Duodenal mucosa (tissue), 2 donors: Measurements from ENCODE around the gene SDR39U1.
A peak's percentile ranks its signal among the peaks of the same experiment; 100 is the strongest.
"Not testable (repeated sequence)": the region's sequence is repeated elsewhere in the genome, so short reads cannot be mapped to it uniquely, and the experiment has no call there.

Experiments
- H3K27ac ChIP-seq: one replicate; pipeline ENCODE4 v1.7.0; 2013; ENCODE audit warnings: low read depth, low read length
- H3K27me3 ChIP-seq, 2 donors: one replicate each; pipeline ENCODE4 v1.7.0; 2013; ENCODE audit warnings: low read length in 2 of 2, control low read depth in 1 of 2; ENCODE audit not compliant: insufficient read depth in 2 of 2, control insufficient read depth in 1 of 2
- H3K36me3 ChIP-seq, 2 donors: one replicate each; pipeline ENCODE4 v1.7.0; 2013; ENCODE audit warnings: low read length in 2 of 2, control low read depth in 1 of 2; ENCODE audit not compliant: insufficient read depth in 2 of 2, control insufficient read depth in 1 of 2
- H3K4me1 ChIP-seq, 2 donors: one replicate each; pipeline ENCODE4 v1.7.0; 2013; ENCODE audit warnings: low read length in 2 of 2, control low read depth in 1 of 2; ENCODE audit not compliant: insufficient read depth in 2 of 2, control insufficient read depth in 1 of 2
- H3K4me3 ChIP-seq, 2 donors: one replicate each; pipeline ENCODE4 v1.7.0; 2013; ENCODE audit warnings: low read length in 2 of 2, low read depth in 1 of 2
- H3K9ac ChIP-seq, 2 donors: one replicate each; pipeline ENCODE4 v1.7.0; 2013; ENCODE audit warnings: low read length in 2 of 2, low read depth in 1 of 2
- H3K9me3 ChIP-seq, 2 donors: one replicate each; pipeline ENCODE4 v1.7.0; 2013; ENCODE audit warnings: low read length in 2 of 2, control low read depth in 1 of 2; ENCODE audit not compliant: control insufficient read depth in 1 of 2

SDR39U1 gene

GRCh38 chr14:24442240-24443052, at the start of gene SDR39U1:
Gene SDR39U1, minus strand, starts transcription at chr14:24442776. Its CDS starts 7 bp downstream, at chr14:24442769.
- Histone ChIP-seq H3K4me3 (peak within 1 kb of the TSS; percentile 76 to 93), H3K27ac (peak within 1 kb of the TSS; percentile 99), H3K9me3 (no peaks in the 10 kb centered on the region), H3K36me3 (peaks cover 26 to 33% of the 10 kb centered on the region in 2 donors), H3K27me3 (no peaks in the 10 kb centered on the region), H3K9ac (peak within 1 kb of the TSS; percentile 98 to 99), H3K4me1 (peaks cover 22 to 24% of the 10 kb centered on the region in 2 donors)

DNA sequence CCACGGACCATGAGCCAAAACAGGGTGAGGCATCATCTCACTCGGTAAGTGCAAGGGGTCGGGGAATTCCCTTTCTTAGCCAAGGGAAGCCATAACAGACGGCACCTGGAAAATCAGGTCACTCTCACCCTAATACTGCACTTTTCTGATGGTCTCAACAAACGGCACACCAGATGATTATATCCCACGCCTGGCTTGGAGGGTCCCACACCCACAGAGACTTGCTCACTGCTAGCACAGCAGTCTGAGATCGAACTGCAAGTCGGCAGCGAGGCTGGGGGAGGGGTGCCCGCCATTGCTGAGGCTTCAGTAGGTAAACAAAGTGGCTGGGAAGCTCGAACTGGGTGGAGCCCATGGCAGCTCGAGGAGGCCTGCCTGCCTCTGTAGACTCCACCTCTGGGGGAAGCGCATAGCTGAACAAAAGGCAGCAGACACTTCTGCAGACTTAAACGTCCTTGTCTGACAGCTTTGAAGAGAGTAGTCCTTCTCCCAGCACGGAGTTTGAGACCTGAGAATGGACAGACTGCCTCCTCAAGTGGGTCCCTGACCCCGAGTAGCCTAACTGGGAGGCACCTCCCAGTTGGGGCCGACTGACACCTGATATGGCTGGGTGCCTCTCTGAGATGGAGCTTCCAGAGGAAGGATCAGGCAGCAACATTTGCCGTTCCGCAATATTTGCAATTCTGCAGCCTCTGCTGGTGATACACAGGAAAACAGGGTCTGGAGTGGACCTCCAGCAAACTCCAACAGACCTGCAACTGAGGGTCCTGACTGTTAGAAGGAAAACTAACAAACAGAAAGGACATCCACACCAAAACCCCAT, 49.2 kb upstream of the SDR39U1 start:
- not testable (repeated sequence) for H3K4me1 ChIP-seq, H3K4me3 ChIP-seq, H3K27me3 ChIP-seq, H3K36me3 ChIP-seq, H3K27ac ChIP-seq, H3K9ac ChIP-seq, H3K9me3 ChIP-seq

GRCh38 chr14:24483604-24484252, 41.2 kb upstream of the SDR39U1 start:
- no peaks in the 10 kb centered on the region for H3K4me1 ChIP-seq
- H3K27ac ChIP-seq, result no peak overlapping the region
- H3K27me3 ChIP-seq, result no peaks in the 10 kb centered on the region
- no peak overlapping the region for H3K4me3 ChIP-seq
- H3K9ac ChIP-seq, result no peak overlapping the region
- H3K9me3 ChIP-seq, result no peaks in the 10 kb centered on the region
- no peaks in the 10 kb centered on the region for H3K36me3 ChIP-seq

GRCh38 chr14:24482699-24483303, 40.2 kb upstream of the SDR39U1 start:
- H3K4me3 ChIP-seq, H3K36me3 ChIP-seq: not testable (repeated sequence)

DNA sequence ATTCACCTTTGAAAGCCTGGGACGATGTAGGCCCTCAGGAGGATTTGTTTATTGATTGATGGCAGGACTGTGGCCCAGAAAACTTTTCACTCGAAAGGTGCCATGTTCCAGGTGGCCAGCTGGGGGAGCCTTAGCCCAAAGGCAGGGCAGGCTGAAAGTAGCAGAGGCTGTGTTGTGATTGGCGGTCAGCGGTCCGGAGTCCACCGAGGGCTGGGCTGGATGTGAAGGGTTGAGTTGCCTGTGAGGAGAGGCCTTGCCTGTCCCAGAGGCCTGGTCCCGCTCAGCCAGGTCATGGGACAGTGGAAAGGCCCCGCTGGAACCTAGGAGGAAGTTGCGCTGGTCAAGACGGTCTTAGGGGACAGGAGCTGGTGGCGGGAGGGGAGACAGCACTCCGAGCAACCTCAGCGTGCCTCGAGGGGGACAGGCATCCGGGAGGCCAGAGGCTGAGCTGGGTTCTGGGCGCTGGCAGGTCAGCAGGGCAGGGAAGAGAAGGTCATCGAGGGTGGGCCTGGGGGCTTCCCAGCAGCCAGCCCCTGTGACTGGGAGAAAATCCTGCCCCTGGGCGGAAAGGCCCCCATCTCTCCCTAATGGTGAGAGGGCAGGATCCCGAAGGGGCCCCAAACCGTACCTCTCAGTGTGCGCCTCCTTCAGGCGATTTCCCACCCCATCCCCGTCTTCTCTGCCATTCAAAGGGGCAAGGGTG, 39.2 kb upstream of the SDR39U1 start:
- H3K4me3 ChIP-seq, result peak overlapping the region in 1 of 2 donors; percentile 23
- H3K27me3 ChIP-seq, result no peaks in the 10 kb centered on the region
- H3K27ac ChIP-seq, result no peak overlapping the region
- no peaks in the 10 kb centered on the region for H3K4me1 ChIP-seq
- H3K9ac ChIP-seq, result no peak overlapping the region
- H3K9me3 ChIP-seq, result no peaks in the 10 kb centered on the region
- no peaks in the 10 kb centered on the region for H3K36me3 ChIP-seq

More at GRCh38 chr14:24482699-24483303, 40.2 kb upstream of the SDR39U1 start:
- not testable (repeated sequence) for H3K4me1 ChIP-seq, H3K27me3 ChIP-seq, H3K27ac ChIP-seq, H3K9ac ChIP-seq, H3K9me3 ChIP-seq

- H3K27me3 ChIP-seq, H3K27ac ChIP-seq, H3K9ac ChIP-seq, H3K36me3 ChIP-seq, H3K4me1 ChIP-seq, H3K4me3 ChIP-seq, H3K9me3 ChIP-seq: not testable (repeated sequence)
Observed at GRCh38 chr14:24479999-24480398, 37.4 kb upstream of the SDR39U1 start.

DNA sequence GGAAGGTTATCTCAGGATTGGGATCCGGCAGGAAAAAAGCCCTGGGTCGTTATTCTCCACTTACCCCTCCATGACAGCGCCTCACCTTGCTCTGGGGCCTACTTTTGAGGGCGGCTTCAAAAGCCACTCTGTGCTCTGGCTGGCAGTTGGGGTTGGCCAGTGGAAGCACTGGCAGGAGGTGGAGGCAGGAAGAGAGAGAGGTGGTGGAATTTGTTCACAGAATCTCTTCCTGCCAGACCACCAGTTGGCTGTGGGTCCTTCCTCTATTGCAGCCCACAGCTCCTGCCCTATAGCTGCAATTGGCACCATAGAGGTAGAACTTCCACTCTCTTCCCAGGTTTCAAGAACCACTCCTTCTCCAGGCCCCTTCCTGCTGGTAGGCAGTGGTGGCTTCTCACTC, 32.7 kb upstream of the SDR39U1 start:
- H3K27ac ChIP-seq, result no peak overlapping the region
- H3K36me3 ChIP-seq, result no peaks in the 10 kb centered on the region
- H3K27me3 ChIP-seq, result no peaks in the 10 kb centered on the region
- no peaks in the 10 kb centered on the region for H3K9me3 ChIP-seq
- no peak overlapping the region for H3K4me3 ChIP-seq
- no peaks in the 10 kb centered on the region for H3K4me1 ChIP-seq
- H3K9ac ChIP-seq, result no peak overlapping the region

DNA sequence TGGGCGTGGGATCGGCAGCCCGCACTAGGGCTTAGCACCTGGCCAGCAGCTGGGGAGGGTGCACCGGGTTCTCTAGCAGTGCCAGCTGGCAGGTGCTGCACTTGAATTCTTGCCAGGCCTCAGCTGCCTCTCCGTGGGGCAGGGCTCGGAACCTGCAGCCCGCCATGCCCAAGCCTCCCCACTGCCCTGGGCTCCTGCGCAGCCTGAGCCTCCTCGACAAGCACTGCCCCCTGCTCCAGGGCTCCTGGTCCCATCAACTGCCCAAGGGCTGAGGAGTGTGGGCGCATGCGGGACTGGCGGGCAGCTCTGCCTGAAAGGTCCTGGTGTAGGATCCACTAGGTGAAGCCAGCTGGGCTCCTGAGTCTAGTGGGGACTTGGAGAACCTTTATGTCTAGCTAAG, 30.6 kb upstream of the SDR39U1 start:
- Histone ChIP-seq H3K9ac (no peak overlapping the region), H3K36me3 (no peaks in the 10 kb centered on the region), H3K4me1 (no peaks in the 10 kb centered on the region), H3K4me3 (no peak overlapping the region), H3K27ac (no peak overlapping the region), H3K9me3 (no peaks in the 10 kb centered on the region), H3K27me3 (no peaks in the 10 kb centered on the region)

DNA sequence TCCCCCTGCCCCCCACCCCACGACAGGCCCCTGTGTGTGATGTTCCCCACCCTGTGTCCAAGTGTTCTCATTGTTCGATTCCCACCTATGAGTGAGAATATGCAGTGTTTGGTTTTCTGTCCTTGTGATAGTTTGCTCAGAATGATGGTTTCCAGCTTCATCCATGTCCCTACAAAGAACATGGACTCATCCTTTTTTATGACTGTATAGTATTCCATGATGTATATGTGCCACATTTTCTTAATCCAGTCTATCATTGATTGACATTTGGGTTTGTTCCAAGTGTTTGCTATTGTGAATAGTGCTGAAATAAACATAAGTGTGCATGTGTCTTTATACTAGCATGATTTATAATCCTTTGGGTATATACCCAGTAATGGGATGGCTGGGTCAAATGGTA, 27.9 kb upstream of the SDR39U1 start:
- H3K27me3 ChIP-seq, H3K9me3 ChIP-seq, H3K4me1 ChIP-seq, H3K4me3 ChIP-seq, H3K27ac ChIP-seq, H3K36me3 ChIP-seq, H3K9ac ChIP-seq: not testable (repeated sequence)
